ENCODE measurements around the gene PEA15.

Gene PEA15

GRCh38 chr1:160192234-160192633 lies 12.9 kb upstream of the PEA15 start:
- TF ChIP-seq POLR2AphosphoS5 (IDR thresholded peaks at IDR 0.05; ENCODE audit: low read depth, low read length) (no peak), SIN3A (IDR thresholded peaks at IDR 0.05; ENCODE audit: borderline replicate concordance, insufficient read depth, low read length) (no peak), TAF1 (IDR thresholded peaks at IDR 0.05; ENCODE audit: borderline replicate concordance, insufficient read depth, low read length) (no peak), FOXP2 (optimal IDR thresholded peaks at IDR 0.05; ENCODE audit: borderline replicate concordance, extremely low read depth, extremely low read length, insufficient read depth) (no peak), REST (IDR thresholded peaks at IDR 0.05; ENCODE audit: insufficient read depth in 1 of 2, low read depth in 2 of 2, low read length in 2 of 2) (no peak)

- no peak for TF ChIP-seq SIN3A (IDR thresholded peaks at IDR 0.05; ENCODE audit: borderline replicate concordance, insufficient read depth, low read length)
- no peak for TF ChIP-seq REST (IDR thresholded peaks at IDR 0.05; ENCODE audit: insufficient read depth in 1 of 2, low read depth in 2 of 2, low read length in 2 of 2)
- peak; percentile 25 for TF ChIP-seq FOXP2 (optimal IDR thresholded peaks at IDR 0.05; ENCODE audit: borderline replicate concordance, extremely low read depth, extremely low read length, insufficient read depth)
These were observed 11.9 kb upstream of the PEA15 start for GRCh38 chr1:160193091-160193819.

GRCh38 chr1:160193832-160194736 lies 11.1 kb upstream of the PEA15 start:
- no peak for TF ChIP-seq SIN3A (IDR thresholded peaks at IDR 0.05; ENCODE audit: borderline replicate concordance, insufficient read depth, low read length)
- TF ChIP-seq POLR2AphosphoS5 (IDR thresholded peaks at IDR 0.05; ENCODE audit: low read depth, low read length), result no peak
- no peak for TF ChIP-seq REST (IDR thresholded peaks at IDR 0.05; ENCODE audit: insufficient read depth in 1 of 2, low read depth in 2 of 2, low read length in 2 of 2)
- TF ChIP-seq TAF1 (IDR thresholded peaks at IDR 0.05; ENCODE audit: borderline replicate concordance, insufficient read depth, low read length), result no peak
- TF ChIP-seq FOXP2 (optimal IDR thresholded peaks at IDR 0.05; ENCODE audit: borderline replicate concordance, extremely low read depth, extremely low read length, insufficient read depth), result no peak

- no peak for TF ChIP-seq SIN3A (IDR thresholded peaks at IDR 0.05; ENCODE audit: borderline replicate concordance, insufficient read depth, low read length)
- TF ChIP-seq REST (IDR thresholded peaks at IDR 0.05; ENCODE audit: insufficient read depth in 1 of 2, low read depth in 2 of 2, low read length in 2 of 2), result no peak
- TF ChIP-seq FOXP2 (optimal IDR thresholded peaks at IDR 0.05; ENCODE audit: borderline replicate concordance, extremely low read depth, extremely low read length, insufficient read depth), result no peak
- no peak for TF ChIP-seq TAF1 (IDR thresholded peaks at IDR 0.05; ENCODE audit: borderline replicate concordance, insufficient read depth, low read length)
- TF ChIP-seq POLR2AphosphoS5 (IDR thresholded peaks at IDR 0.05; ENCODE audit: low read depth, low read length), result no peak
These were observed 10.5 kb upstream of the PEA15 start for GRCh38 chr1:160194737-160195059.
